ENCODE measurements around the gene ERBB4. TPM values are rescaled to one million over a fixed set of nuclear protein-coding genes. Genes with fewer than 3 reads are reported as not detected.

ERBB4 gene
- total RNA-seq, 1 donor from 2014 or later: 10.2 TPM

DNA sequence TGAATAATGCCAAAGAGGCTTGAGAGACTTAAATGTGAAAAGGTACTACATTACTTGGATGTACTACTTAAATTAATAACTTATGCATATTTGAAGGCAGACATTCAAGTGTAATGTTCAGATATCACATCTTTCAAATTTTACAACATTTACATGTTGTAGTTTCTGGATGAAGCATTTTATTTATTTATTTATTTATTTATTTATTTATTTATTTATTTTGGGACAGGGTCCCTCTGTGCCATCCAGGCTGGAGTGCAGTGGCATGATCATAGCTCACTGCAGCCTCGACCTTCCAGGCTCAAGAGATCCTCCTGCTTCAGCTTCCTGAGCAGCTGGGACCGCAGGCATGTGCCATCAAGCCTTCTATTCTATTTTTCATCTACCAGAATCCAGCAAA is 596.4 kb downstream of the ERBB4 start:
- Mint-ChIP-seq H3K4me3 (no peak overlapping the region), H3K4me1 (peaks cover 10% of the 10 kb centered on the region), H3K9me3 (no peaks in the 10 kb centered on the region), H3K36me3 (ENCODE audit: low read depth) (no peaks in the 10 kb centered on the region), H3K27ac (ENCODE audit: unreplicated experiment) (no peak overlapping the region), H3K27me3 (ENCODE audit: low read depth) (no peaks in the 10 kb centered on the region)
- TF ChIP-seq, protein P1, sequence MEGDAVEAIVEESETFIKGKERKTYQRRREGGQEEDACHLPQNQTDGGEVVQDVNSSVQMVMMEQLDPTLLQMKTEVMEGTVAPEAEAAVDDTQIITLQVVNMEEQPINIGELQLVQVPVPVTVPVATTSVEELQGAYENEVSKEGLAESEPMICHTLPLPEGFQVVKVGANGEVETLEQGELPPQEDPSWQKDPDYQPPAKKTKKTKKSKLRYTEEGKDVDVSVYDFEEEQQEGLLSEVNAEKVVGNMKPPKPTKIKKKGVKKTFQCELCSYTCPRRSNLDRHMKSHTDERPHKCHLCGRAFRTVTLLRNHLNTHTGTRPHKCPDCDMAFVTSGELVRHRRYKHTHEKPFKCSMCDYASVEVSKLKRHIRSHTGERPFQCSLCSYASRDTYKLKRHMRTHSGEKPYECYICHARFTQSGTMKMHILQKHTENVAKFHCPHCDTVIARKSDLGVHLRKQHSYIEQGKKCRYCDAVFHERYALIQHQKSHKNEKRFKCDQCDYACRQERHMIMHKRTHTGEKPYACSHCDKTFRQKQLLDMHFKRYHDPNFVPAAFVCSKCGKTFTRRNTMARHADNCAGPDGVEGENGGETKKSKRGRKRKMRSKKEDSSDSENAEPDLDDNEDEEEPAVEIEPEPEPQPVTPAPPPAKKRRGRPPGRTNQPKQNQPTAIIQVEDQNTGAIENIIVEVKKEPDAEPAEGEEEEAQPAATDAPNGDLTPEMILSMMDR (conservative IDR thresholded peaks at IDR 0.05): no peak
- no peak for DNase-seq (ENCODE audit: low read depth, low spot score)

GRCh38 chr2:211941216-211941747 is 597.3 kb downstream of the ERBB4 start:
- peaks cover 10% of the 10 kb centered on the region for H3K4me1 Mint-ChIP-seq
- TF ChIP-seq, protein P1 (conservative IDR thresholded peaks at IDR 0.05): no peak
- H3K36me3 Mint-ChIP-seq (ENCODE audit: low read depth): no peaks in the 10 kb centered on the region
- DNase-seq (ENCODE audit: low read depth, low spot score): no peak
- no peaks in the 10 kb centered on the region for H3K27me3 Mint-ChIP-seq (ENCODE audit: low read depth)
- H3K4me3 Mint-ChIP-seq: no peak overlapping the region
- no peaks in the 10 kb centered on the region for H3K9me3 Mint-ChIP-seq
- no peak overlapping the region for H3K27ac Mint-ChIP-seq (ENCODE audit: unreplicated experiment)

- H3K36me3 Mint-ChIP-seq (ENCODE audit: low read depth): no peaks in the 10 kb centered on the region
- DNase-seq (ENCODE audit: low read depth, low spot score): no peak
- H3K27me3 Mint-ChIP-seq (ENCODE audit: low read depth): no peaks in the 10 kb centered on the region
- no peak overlapping the region for H3K27ac Mint-ChIP-seq (ENCODE audit: unreplicated experiment)
- no peak overlapping the region for H3K4me3 Mint-ChIP-seq
- TF ChIP-seq, protein P1 (conservative IDR thresholded peaks at IDR 0.05): no peak
- H3K9me3 Mint-ChIP-seq: no peaks in the 10 kb centered on the region
- peaks cover 10% of the 10 kb centered on the region for H3K4me1 Mint-ChIP-seq
Observed at GRCh38 chr2:211939177-211939576, 599.4 kb downstream of the ERBB4 start.

- no peaks in the 10 kb centered on the region for H3K9me3 Mint-ChIP-seq
- H3K4me3 Mint-ChIP-seq: no peak overlapping the region
- H3K27ac Mint-ChIP-seq (ENCODE audit: unreplicated experiment): no peak overlapping the region
- no peaks in the 10 kb centered on the region for H3K36me3 Mint-ChIP-seq (ENCODE audit: low read depth)
- H3K27me3 Mint-ChIP-seq (ENCODE audit: low read depth): no peaks in the 10 kb centered on the region
- no peak for DNase-seq (ENCODE audit: low read depth, low spot score)
- TF ChIP-seq, protein P1 (conservative IDR thresholded peaks at IDR 0.05): no peak
- peaks cover 4% of the 10 kb centered on the region for H3K4me1 Mint-ChIP-seq
Observed at GRCh38 chr2:211934811-211935210, 603.8 kb downstream of the ERBB4 start.

- H3K9me3 Mint-ChIP-seq: no peaks in the 10 kb centered on the region
- peaks cover 21% of the 10 kb centered on the region for H3K27me3 Mint-ChIP-seq (ENCODE audit: low read depth)
- no peaks in the 10 kb centered on the region for H3K36me3 Mint-ChIP-seq (ENCODE audit: low read depth)
- TF ChIP-seq, protein P1 (conservative IDR thresholded peaks at IDR 0.05): no peak
- no peak overlapping the region for H3K4me3 Mint-ChIP-seq
- H3K4me1 Mint-ChIP-seq: peaks cover 23% of the 10 kb centered on the region
- no peak for DNase-seq (ENCODE audit: low read depth, low spot score)
- no peak overlapping the region for H3K27ac Mint-ChIP-seq (ENCODE audit: unreplicated experiment)
Observed at GRCh38 chr2:211931314-211931713, 607.3 kb downstream of the ERBB4 start.
